Epithelial cell of esophagus (primary cell): Measurements from ENCODE around the gene BGN.
A peak's percentile ranks its signal among the peaks of the same experiment; 100 is the strongest.

ENCODE experiments used
- DNase-seq: peaks from one replicate; pipeline ENCODE4 v3.0.0; 2010; ENCODE audit warnings: low read depth
- H3K4me3 ChIP-seq: 2 replicates; pipeline ENCODE4 v1.5.1; 2011; ENCODE audit warnings: mild to moderate bottlenecking, low read length, control low read depth
- TF ChIP-seq, protein P1 (sequence below): IDR thresholded peaks from 2 replicates; pipeline ENCODE4 v1.5.1; 2011; ENCODE audit warnings: low read depth, mild to moderate bottlenecking, low read length, control low read depth, inconsistent platforms; ENCODE audit not compliant: insufficient read depth; ENCODE audit errors: missing control alignments

Gene BGN

GRCh38 chrX:153517946-153518834 lies 23.4 kb downstream of the BGN start:
- no peak for DNase-seq
- no peak overlapping the region for H3K4me3 ChIP-seq
- TF ChIP-seq, protein P1, sequence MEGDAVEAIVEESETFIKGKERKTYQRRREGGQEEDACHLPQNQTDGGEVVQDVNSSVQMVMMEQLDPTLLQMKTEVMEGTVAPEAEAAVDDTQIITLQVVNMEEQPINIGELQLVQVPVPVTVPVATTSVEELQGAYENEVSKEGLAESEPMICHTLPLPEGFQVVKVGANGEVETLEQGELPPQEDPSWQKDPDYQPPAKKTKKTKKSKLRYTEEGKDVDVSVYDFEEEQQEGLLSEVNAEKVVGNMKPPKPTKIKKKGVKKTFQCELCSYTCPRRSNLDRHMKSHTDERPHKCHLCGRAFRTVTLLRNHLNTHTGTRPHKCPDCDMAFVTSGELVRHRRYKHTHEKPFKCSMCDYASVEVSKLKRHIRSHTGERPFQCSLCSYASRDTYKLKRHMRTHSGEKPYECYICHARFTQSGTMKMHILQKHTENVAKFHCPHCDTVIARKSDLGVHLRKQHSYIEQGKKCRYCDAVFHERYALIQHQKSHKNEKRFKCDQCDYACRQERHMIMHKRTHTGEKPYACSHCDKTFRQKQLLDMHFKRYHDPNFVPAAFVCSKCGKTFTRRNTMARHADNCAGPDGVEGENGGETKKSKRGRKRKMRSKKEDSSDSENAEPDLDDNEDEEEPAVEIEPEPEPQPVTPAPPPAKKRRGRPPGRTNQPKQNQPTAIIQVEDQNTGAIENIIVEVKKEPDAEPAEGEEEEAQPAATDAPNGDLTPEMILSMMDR = no peak

DNA sequence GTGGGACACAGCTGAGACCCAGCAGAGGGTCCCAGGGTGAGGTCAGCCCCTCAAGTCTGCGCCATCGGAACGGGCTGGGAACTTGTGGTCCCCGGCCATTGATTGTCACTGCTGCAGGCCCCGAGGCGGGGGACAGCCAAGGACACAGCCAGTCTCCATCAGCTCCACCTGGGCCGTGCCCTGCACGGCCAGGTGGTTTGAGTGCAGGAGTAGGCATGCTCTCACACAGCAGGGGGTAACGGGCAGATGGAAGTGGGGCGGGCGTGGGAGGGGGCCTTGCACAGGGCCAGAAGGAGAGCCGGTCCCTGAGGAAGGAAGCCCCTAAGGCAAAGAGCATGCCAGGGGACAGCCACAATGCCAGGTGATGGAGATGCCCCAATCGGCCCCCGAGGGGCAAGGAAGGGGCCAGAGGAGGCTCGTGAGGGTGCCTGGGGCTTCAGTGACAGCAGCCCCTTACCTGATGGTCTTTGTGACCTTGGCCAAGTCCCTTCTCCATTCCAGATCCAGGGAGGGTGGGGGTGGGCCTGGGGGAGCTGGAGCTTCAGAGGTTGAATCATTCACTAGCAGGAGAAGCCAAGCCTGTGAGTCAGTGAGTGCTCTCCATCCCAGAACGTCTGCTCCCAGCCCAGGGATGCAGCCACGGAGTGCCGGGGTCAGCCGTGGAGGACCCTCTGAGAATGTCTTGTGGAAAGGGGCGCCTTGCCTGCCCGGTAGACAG lies 24.9 kb downstream of the BGN start:
- no peak overlapping the region for H3K4me3 ChIP-seq
- peak; percentile 11 for DNase-seq
- TF ChIP-seq, protein P1 = no peak

DNA sequence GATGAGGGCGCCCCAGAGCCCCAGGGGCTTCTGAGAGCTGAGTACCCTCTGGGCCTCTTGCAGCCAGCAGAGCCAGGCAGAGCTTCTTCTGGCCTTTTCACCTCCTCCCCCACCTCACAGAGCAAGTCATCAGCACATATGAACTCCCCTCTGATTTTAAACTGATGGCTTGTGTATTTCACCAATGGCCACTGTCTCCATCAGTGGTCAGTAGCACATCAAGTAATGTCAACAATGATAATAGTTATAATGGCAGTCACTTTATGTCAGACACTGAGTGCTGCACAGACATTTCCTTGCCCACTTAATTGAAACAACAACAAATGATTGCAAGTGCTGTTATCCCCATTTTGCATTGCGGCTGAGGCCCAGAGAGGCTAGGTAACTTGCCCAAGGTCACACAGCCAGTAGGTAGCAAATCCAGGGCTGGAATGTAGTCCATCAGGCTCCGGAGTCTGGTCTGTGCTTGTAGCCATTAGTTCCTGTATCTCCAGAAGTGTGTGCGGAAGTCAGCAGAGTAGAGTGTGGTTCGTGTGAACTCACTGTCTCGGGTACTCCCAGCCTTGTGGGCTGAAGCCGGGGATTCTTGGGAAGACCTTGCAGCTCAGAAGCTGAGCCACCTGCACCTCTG lies 25.6 kb downstream of the BGN start:
- TF ChIP-seq, protein P1 = no peak
- H3K4me3 ChIP-seq = no peak overlapping the region
- peak; percentile 16 for DNase-seq

DNA sequence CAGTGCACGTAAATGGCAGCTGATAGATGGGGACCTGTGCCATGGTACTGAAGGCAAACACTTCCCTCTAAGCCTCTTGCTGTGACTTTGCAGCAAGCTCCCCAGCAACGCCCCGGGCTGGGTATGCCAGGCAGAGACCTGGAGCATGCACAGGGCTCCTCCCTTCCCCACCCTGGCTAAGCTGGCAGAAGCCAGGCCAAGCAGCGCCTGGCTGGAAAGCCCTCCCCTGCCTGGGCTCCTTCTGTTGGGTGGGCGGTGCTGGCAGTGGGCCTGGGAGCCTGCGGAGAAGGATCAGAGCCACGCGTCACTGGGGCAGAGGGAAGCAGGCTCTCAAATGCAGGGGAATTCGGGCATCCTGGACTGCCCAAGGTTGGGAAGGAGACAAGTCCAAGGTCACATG lies 26.3 kb downstream of the BGN start:
- no peak overlapping the region for H3K4me3 ChIP-seq
- TF ChIP-seq, protein P1 = no peak
- peak; percentile 15 for DNase-seq

DNA sequence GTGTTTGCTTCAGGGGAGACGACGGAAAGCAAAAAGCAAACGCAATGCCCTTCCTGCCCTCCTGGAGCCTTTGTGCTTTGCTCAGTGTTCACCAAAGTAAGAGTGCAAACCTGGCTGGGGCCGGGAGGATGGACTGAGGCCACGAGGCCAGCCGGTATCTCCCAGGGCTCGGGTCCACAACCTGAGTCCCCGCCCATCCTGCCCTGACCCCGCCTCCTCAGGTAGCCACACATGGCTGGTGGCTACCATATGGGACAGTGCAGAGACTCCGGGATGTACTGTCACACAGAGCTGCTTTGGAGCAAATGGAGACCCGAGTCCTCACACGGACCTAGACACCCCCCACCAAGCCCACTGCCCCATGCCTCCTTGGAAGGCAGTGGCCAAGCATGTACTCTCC lies 27.5 kb downstream of the BGN start:
- H3K4me3 ChIP-seq = no peak overlapping the region
- DNase-seq = no peak
- TF ChIP-seq, protein P1 = no peak

- no peak overlapping the region for H3K4me3 ChIP-seq
- TF ChIP-seq, protein P1 = no peak
- DNase-seq = no peak
These were observed 28.5 kb downstream of the BGN start for GRCh38 chrX:153523269-153523668.
